ENCODE results near the gene C1QB. TPM values are rescaled to one million over a fixed set of nuclear protein-coding genes. Genes with fewer than 3 reads are reported as not detected.

C1QB gene
- total and polyA plus RNA-seq, 9 of the 15 experiments (the other 6 are each of a cell fraction or from before 2014, with no cell fraction given) = 0.55 TPM; not detected in 8

DNA sequence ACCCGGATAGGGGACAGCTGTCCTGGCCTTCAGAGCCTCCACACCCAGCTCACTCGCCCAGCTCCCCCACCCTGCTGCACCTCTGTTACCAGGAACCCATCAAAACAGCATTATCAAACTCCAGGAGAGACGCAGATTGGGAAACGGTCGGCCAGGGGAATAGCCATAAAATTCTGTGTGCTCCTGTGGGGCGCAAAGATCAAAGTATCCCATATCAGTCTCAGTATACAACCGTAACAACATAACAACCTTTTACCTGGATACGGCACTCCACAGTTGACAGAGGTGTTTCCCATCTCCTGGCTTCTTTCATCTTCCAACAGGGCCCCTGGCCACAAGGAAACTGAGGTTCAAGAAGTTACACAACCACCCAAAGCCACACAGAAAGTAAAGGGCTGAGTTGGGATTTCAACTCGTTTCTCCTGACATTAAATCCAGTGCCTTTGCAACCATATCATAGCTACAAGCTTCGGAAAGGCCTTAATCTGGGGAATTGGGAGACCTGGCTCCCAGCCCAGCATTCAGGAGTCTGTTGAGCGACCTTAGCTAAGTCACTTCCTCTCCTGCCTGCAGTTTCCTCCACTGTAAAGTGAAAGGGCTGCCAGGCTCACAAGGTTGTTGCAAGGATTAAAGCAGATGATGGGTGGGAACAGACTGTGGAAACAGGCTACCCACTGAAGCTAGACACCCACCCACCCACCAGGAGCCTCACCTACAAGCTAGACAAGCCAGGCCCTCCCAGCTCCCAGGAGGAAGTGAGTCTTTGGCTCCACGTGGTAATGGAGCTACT is 49.5 kb downstream of the C1QB start:
- in situ Hi-C loops (cut with MboI) = no loop called here
- CTCF ChIA-PET (ENCODE audit: low intra/inter-chr PET ratio) = no interaction called here
- H3K4me2 ChIP-seq (ENCODE audit: insufficient read depth, low read length) = no peak overlapping the region
- POLR2A ChIA-PET = interaction anchor here (0.5 to 1.0 kb wide), 6 partner anchors 9 to 443 kb away, joined by 3 to 7 read pairs (median 4); no protein-coding TSS in a partner anchor
- H3K79me2 ChIP-seq (ENCODE audit: control insufficient read depth, insufficient read depth, low read length) = no peaks in the 10 kb centered on the region
- no peak overlapping the region for H3K27ac ChIP-seq (ENCODE audit: extremely low read depth, low read depth, low read length)
- WGBS (ENCODE audit: insufficient coverage, low coverage, missing lambda C conversion rate) = 4% methylated on average over 12 of the region's 12 CpGs
- FAIRE-seq (no peak), DNase-seq (ENCODE audit: extremely low read depth in 1 of 4, low spot score in 3 of 4) (no peak), ATAC-seq (no peak)
- no peak for TF ChIP-seq TCFL5 (CRISPR knock-in tag; conservative IDR thresholded peaks at IDR 0.05)
- TF ChIP-seq, protein P1, sequence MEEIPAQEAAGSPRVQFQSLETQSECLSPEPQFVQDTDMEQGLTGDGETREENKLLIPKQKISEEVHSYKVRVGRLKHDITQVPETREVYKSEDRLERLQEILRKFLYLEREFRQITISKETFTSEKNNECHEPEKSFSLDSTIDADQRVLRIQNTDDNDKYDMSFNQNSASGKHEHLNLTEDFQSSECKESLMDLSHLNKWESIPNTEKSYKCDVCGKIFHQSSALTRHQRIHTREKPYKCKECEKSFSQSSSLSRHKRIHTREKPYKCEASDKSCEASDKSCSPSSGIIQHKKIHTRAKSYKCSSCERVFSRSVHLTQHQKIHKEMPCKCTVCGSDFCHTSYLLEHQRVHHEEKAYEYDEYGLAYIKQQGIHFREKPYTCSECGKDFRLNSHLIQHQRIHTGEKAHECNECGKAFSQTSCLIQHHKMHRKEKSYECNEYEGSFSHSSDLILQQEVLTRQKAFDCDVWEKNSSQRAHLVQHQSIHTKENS (CRISPR knock-in tag; IDR thresholded peaks at IDR 0.05) = no peak
- TF ChIP-seq SPI1 (IDR thresholded peaks at IDR 0.05; ENCODE audit: borderline replicate concordance, low read depth, low read length) = 0 out of 2 replicates have a peak, but pooled peaks have one; percentile 48
- TF ChIP-seq RFX7 (CRISPR knock-in tag; IDR thresholded peaks at IDR 0.05) = no peak
- TF ChIP-seq DIDO1 (tag; IDR thresholded peaks at IDR 0.05; ENCODE audit: low read depth) = no peak
- no peaks in the 10 kb centered on the region; a peak in 2 of 5 replicates for H3K4me1 ChIP-seq (replicated peaks in 1 of 2; ENCODE audit: control insufficient read depth in 2 of 2, insufficient read depth in 2 of 2, low read length in 2 of 2)
- BruUV-seq (replicated peaks) = no TSS peak
- no peaks in the 10 kb centered on the region for H3K9me1 ChIP-seq (ENCODE audit: control insufficient read depth, insufficient read depth, low read length)
- H4K20me1 ChIP-seq (replicated peaks; ENCODE audit: control insufficient read depth, insufficient read depth, low read length) = peaks cover 14% of the 10 kb centered on the region; the same call in 1 of the 2 replicates
- H3K9me3 ChIP-seq (replicated peaks; ENCODE audit: control insufficient read depth, insufficient read depth, low read depth, low read length) = no peaks in the 10 kb centered on the region
- intact Hi-C loops (cut with micrococcal nuclease) = loop anchor here (5.0 kb wide), 1 partner anchor 185 kb away; no protein-coding TSS in a partner anchor
- H3K36me3 ChIP-seq (ENCODE audit: control insufficient read depth, insufficient read depth, low read length) = no peaks in the 10 kb centered on the region
- no peak overlapping the region for H3K9ac ChIP-seq (ENCODE audit: insufficient read depth in 1 of 2, low read depth in 2 of 2, low read length in 2 of 2)
- peaks cover 0 to 12% of the 10 kb centered on the region in 2 experiments; a peak in 3 of 5 replicates for H3K27me3 ChIP-seq (ENCODE audit: control insufficient read depth in 2 of 2, insufficient read depth in 2 of 2, low read length in 2 of 2)
- H3K4me3 ChIP-seq = no peak overlapping the region
- no peak overlapping the region for H2AFZ ChIP-seq (ENCODE audit: low read depth, low read length)

All from K562 (cell line).